ENCODE data around the gene SAMMSON. TPM values are rescaled to one million over a fixed set of nuclear protein-coding genes. Genes with fewer than 3 reads are reported as not detected.

The SAMMSON gene
- total and polyA plus RNA-seq, 10 of the 15 experiments (the other 5 are each of a cell fraction or from before 2014, with no cell fraction given): not detected

DNA sequence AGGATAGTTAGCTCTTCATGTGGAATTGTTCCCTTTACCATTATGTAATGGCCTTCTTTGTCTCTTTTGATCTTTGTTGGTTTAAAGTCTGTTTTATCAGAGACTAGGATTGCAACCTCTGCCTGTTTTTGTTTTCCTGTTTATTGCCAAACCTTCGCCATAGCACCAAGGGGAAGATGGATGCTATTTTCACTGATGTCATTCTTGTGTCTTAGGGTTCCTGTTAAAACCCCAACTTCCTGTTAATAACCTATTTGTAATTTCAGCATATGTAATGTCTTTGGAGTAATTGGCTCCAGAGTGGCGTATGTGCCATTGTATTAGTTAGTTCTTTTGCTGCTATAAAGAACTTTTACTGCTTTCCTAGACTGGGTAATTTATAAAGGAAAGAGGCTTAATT, 10.8 kb downstream of the SAMMSON start:
- DNase-seq (ENCODE audit: low read depth, low spot score) (no peak), ATAC-seq (no peak), FAIRE-seq (no peak)
- no peak overlapping the region for H3K27ac ChIP-seq (ENCODE audit: control insufficient read depth, insufficient read depth)
- no peak overlapping the region for H3K4me3 ChIP-seq
- H3K36me3 ChIP-seq (ENCODE audit: control insufficient read depth in 2 of 2, insufficient read depth in 2 of 2, low read length in 1 of 2): no peaks in the 10 kb centered on the region
- POLR2A ChIA-PET: no interaction called here
- no peak overlapping the region for H2AFZ ChIP-seq (ENCODE audit: control insufficient read depth, low read depth, low read length)
- intact Hi-C loops (cut with micrococcal nuclease; ENCODE audit: unreplicated experiment): no loop called here
- H3K4me2 ChIP-seq (ENCODE audit: control insufficient read depth, insufficient read depth): no peak overlapping the region
- no peaks in the 10 kb centered on the region for H3K9me3 ChIP-seq (replicated peaks; ENCODE audit: control insufficient read depth, insufficient read depth, low read length)
- no peaks in the 10 kb centered on the region for H3K79me2 ChIP-seq (ENCODE audit: control insufficient read depth, insufficient read depth, low read length)
- no peaks in the 10 kb centered on the region for H3K4me1 ChIP-seq (ENCODE audit: control insufficient read depth, insufficient read depth, low read length)
- TF ChIP-seq ZNF24 (IDR thresholded peaks at IDR 0.05) (no peak), ZSCAN29 (IDR thresholded peaks at IDR 0.05) (no peak), CHD1 (IDR thresholded peaks at IDR 0.05; ENCODE audit: low read depth, low read length) (no peak), RUNX3 (IDR thresholded peaks at IDR 0.05; ENCODE audit: low read length) (no peak), POLR2A (IDR thresholded peaks at IDR 0.05; ENCODE audit: low read depth, low read length) (no peak), EZH2 (IDR thresholded peaks at IDR 0.05; ENCODE audit: borderline replicate concordance, control insufficient read depth, low read depth, low read length) (no peak), RELA (IDR thresholded peaks at IDR 0.05; ENCODE audit: borderline replicate concordance, partially characterized antibody) (no peak), ZNF622 (IDR thresholded peaks at IDR 0.05) (no peak), JUND (IDR thresholded peaks at IDR 0.05; ENCODE audit: low read depth, low read length) (no peak), HCFC1 (IDR thresholded peaks at IDR 0.05; ENCODE audit: low read length) (no peak)
- TF ChIP-seq, protein P1, sequence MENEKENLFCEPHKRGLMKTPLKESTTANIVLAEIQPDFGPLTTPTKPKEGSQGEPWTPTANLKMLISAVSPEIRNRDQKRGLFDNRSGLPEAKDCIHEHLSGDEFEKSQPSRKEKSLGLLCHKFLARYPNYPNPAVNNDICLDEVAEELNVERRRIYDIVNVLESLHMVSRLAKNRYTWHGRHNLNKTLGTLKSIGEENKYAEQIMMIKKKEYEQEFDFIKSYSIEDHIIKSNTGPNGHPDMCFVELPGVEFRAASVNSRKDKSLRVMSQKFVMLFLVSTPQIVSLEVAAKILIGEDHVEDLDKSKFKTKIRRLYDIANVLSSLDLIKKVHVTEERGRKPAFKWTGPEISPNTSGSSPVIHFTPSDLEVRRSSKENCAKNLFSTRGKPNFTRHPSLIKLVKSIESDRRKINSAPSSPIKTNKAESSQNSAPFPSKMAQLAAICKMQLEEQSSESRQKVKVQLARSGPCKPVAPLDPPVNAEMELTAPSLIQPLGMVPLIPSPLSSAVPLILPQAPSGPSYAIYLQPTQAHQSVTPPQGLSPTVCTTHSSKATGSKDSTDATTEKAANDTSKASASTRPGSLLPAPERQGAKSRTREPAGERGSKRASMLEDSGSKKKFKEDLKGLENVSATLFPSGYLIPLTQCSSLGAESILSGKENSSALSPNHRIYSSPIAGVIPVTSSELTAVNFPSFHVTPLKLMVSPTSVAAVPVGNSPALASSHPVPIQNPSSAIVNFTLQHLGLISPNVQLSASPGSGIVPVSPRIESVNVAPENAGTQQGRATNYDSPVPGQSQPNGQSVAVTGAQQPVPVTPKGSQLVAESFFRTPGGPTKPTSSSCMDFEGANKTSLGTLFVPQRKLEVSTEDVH (IDR thresholded peaks at IDR 0.05; ENCODE audit: low read depth, partially characterized antibody): no peak
- H3K9ac ChIP-seq (ENCODE audit: control insufficient read depth, insufficient read depth, low read length): no peak overlapping the region
- CTCF ChIA-PET: no interaction called here
- no peaks in the 10 kb centered on the region for H3K27me3 ChIP-seq (replicated peaks in 1 of 2; ENCODE audit: control insufficient read depth in 2 of 2, insufficient read depth in 2 of 2, low read length in 1 of 2)
- SMC1A ChIA-PET (ENCODE audit: uncharacterized antibody, unreplicated experiment): no interaction called here
- RAD21 ChIA-PET (ENCODE audit: unreplicated experiment): no interaction called here
- 32% methylated on average over 2 of the region's 2 CpGs for WGBS (ENCODE audit: insufficient coverage, insufficient replicate concordance, low lambda C conversion rate, missing lambda C conversion rate)
- no TSS peak for BruUV-seq (replicated peaks)
- in situ Hi-C loops (cut with MboI): no loop called here
- H4K20me1 ChIP-seq (ENCODE audit: control insufficient read depth, insufficient read depth): no peaks in the 10 kb centered on the region

All from GM12878 (cell line).